ENCODE data around the gene ZMIZ2. TPM values are rescaled to one million over a fixed set of nuclear protein-coding genes. Genes with fewer than 3 reads are reported as not detected.

The ZMIZ2 gene
- total and polyA plus RNA-seq, 9 of the 15 experiments (the other 6 are each of a cell fraction or from before 2014, with no cell fraction given), result 0.13 to 40.3 (median 4.9) TPM

DNA sequence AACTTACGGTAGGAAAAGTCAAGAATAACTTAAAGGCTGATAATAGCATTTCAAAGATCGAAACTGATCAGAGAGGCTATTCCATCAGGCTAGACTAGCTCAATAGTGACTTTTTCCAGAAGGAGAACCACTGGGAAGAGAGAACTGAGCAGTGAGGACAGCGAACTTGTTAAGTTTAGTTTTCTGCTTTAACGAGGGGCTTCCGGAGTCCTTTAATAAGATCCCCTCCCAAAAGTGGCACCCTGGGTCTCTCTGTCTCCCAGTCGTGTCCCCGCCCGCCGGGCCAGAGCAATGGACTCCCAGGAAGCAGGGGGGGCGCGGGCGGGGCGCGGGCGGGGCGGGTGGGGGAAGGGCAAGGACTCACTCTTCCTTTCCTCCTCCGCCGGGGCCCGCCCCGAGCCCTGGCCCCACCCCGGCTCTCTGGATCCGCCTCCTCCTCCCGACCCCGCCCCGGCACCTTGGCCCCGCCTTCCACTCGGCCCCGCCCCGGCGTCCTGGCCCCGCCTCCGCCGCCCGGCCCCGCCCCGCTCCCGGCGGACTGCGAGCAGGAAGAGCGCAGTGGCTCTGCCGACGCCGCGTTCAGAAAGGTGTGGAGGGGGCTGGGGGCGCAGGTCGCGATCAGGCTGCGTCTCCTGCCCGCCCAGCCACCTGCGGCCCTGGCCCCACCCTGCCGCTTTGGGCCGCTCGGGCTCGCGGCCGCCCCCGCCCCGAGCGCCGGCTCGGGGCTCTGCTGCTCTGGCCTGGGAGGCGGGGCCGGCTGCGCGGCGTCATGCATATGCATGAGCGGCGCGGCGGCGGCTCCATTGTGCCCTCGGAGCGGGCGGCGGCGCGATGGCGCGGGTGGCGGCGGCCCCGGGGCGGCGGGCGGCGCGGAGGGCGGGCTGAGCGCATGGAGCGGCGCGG, at the start of gene ZMIZ2 (continued):
- TF ChIP-seq KDM5B (IDR thresholded peaks at IDR 0.05; ENCODE audit: insufficient replicate concordance, low read depth, low read length) (peak; percentile 56), CREB1 (IDR thresholded peaks at IDR 0.05) (peak; percentile 61), CREB1 (CRISPR knock-in tag; IDR thresholded peaks at IDR 0.05) (peak; percentile 38; the same call in 1 of the 2 replicates), NRF1 (conservative IDR thresholded peaks at IDR 0.05 in 1 of 2, IDR thresholded peaks at IDR 0.05 in 1 of 2) (no peak; a peak in 2 of 4 replicates), SMAD4 (CRISPR knock-in tag; conservative IDR thresholded peaks at IDR 0.05) (peak; percentile 41; the same call in 1 of the 2 replicates), POLR2G (IDR thresholded peaks at IDR 0.05; ENCODE audit: low read depth, low read length) (peak; percentile 78), CBFB (CRISPR knock-in tag; IDR thresholded peaks at IDR 0.05) (no peak), PHF8 (IDR thresholded peaks at IDR 0.05; ENCODE audit: borderline replicate concordance, low read length) (peak; percentile 86), PTTG1 (tag; IDR thresholded peaks at IDR 0.05; ENCODE audit: low read depth) (no peak), CAMTA2 (CRISPR knock-in tag; conservative IDR thresholded peaks at IDR 0.05) (no peak), RNF2 (IDR thresholded peaks at IDR 0.05) (peak; percentile 11; the same call in 1 of the 2 replicates), MYBL2 (IDR thresholded peaks at IDR 0.05; ENCODE audit: low read depth) (no peak), MYBL2 (CRISPR knock-in tag; IDR thresholded peaks at IDR 0.05; ENCODE audit: borderline replicate concordance) (no peak), POLR2AphosphoS5 (IDR thresholded peaks at IDR 0.05; ENCODE audit: control insufficient read depth, insufficient read depth, low read depth, low read length) (peak; percentile 51), POLR2H (tag; IDR thresholded peaks at IDR 0.05; ENCODE audit: low read depth) (peak; percentile 81), CTBP1 (IDR thresholded peaks at IDR 0.05; ENCODE audit: borderline replicate concordance) (peak; percentile 56)
- TF ChIP-seq, protein P1, sequence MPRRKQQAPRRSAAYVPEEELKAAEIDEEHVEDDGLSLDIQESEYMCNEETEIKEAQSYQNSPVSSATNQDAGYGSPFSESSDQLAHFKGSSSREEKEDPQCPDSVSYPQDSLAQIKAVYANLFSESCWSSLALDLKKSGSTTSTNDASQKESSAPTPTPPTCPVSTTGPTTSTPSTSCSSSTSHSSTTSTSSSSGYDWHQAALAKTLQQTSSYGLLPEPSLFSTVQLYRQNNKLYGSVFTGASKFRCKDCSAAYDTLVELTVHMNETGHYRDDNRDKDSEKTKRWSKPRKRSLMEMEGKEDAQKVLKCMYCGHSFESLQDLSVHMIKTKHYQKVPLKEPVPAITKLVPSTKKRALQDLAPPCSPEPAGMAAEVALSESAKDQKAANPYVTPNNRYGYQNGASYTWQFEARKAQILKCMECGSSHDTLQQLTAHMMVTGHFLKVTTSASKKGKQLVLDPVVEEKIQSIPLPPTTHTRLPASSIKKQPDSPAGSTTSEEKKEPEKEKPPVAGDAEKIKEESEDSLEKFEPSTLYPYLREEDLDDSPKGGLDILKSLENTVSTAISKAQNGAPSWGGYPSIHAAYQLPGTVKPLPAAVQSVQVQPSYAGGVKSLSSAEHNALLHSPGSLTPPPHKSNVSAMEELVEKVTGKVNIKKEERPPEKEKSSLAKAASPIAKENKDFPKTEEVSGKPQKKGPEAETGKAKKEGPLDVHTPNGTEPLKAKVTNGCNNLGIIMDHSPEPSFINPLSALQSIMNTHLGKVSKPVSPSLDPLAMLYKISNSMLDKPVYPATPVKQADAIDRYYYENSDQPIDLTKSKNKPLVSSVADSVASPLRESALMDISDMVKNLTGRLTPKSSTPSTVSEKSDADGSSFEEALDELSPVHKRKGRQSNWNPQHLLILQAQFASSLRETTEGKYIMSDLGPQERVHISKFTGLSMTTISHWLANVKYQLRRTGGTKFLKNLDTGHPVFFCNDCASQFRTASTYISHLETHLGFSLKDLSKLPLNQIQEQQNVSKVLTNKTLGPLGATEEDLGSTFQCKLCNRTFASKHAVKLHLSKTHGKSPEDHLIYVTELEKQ (CRISPR knock-in tag; IDR thresholded peaks at IDR 0.05), result no peak
- TF ChIP-seq, protein P2, sequence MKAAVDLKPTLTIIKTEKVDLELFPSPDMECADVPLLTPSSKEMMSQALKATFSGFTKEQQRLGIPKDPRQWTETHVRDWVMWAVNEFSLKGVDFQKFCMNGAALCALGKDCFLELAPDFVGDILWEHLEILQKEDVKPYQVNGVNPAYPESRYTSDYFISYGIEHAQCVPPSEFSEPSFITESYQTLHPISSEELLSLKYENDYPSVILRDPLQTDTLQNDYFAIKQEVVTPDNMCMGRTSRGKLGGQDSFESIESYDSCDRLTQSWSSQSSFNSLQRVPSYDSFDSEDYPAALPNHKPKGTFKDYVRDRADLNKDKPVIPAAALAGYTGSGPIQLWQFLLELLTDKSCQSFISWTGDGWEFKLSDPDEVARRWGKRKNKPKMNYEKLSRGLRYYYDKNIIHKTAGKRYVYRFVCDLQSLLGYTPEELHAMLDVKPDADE (conservative IDR thresholded peaks at IDR 0.05; ENCODE audit: control insufficient read depth, low read depth, low read length), result peak; percentile 39; the same call in 1 of the 2 replicates
- TF ChIP-seq, protein P3, sequence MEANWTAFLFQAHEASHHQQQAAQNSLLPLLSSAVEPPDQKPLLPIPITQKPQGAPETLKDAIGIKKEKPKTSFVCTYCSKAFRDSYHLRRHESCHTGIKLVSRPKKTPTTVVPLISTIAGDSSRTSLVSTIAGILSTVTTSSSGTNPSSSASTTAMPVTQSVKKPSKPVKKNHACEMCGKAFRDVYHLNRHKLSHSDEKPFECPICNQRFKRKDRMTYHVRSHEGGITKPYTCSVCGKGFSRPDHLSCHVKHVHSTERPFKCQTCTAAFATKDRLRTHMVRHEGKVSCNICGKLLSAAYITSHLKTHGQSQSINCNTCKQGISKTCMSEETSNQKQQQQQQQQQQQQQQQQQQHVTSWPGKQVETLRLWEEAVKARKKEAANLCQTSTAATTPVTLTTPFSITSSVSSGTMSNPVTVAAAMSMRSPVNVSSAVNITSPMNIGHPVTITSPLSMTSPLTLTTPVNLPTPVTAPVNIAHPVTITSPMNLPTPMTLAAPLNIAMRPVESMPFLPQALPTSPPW (CRISPR knock-in tag; IDR thresholded peaks at IDR 0.05), result peak; percentile 100
